GM23248 (cell line): ENCODE data around the gene LDB2. TPM values are rescaled to one million over a fixed set of nuclear protein-coding genes. Genes with fewer than 3 reads are reported as not detected.

Experiments
- DNase-seq: peaks from one replicate; pipeline ENCODE4 v3.0.0-alpha.2; 2015
- H2AFZ ChIP-seq: fragments of 200-600 bp; sonication (generic); 2 replicates; pipeline ENCODE4 v1.6.1; 2016; ENCODE audit warnings: antibody characterized with exemption
- H3F3A ChIP-seq: fragments of 200-600 bp; sonication (generic); 2 replicates; pipeline ENCODE4 v1.6.1; 2016; ENCODE audit warnings: mild to moderate bottlenecking, antibody characterized with exemption, mixed run types; ENCODE audit not compliant: insufficient read depth
- H3K27ac ChIP-seq: fragments of 200-600 bp; sonication (generic); 2 replicates; pipeline ENCODE4 v1.5.1; 2016; ENCODE audit warnings: mild to moderate bottlenecking
- H3K27me3 ChIP-seq: fragments of 200-600 bp; sonication (generic); replicated peaks from 2 replicates; pipeline ENCODE4 v1.6.1; 2016; ENCODE audit warnings: mild to moderate bottlenecking; ENCODE audit not compliant: insufficient read depth
- H3K36me3 ChIP-seq: fragments of 200-600 bp; sonication (generic); 2 replicates; pipeline ENCODE4 v1.6.1; 2016; ENCODE audit warnings: low read depth, mild to moderate bottlenecking
- H3K4me1 ChIP-seq: fragments of 200-600 bp; sonication (generic); 2 replicates; pipeline ENCODE4 v1.6.1; 2016; ENCODE audit warnings: mild to moderate bottlenecking; ENCODE audit not compliant: insufficient read depth
- H3K4me2 ChIP-seq: fragments of 200-600 bp; sonication (generic); one replicate; pipeline ENCODE4 v1.6.1; 2016; ENCODE audit warnings: mild to moderate bottlenecking; ENCODE audit not compliant: unreplicated experiment
- H3K4me3 ChIP-seq: fragments of 200-600 bp; sonication (generic); 2 replicates; pipeline ENCODE4 v1.5.1; 2016; ENCODE audit warnings: mild to moderate bottlenecking
- H3K79me2 ChIP-seq: fragments of 200-600 bp; sonication (generic); 2 replicates; pipeline ENCODE4 v1.6.1; 2016; ENCODE audit warnings: mild to moderate bottlenecking; ENCODE audit not compliant: insufficient read depth
- H3K9ac ChIP-seq: fragments of 200-600 bp; sonication (generic); 2 replicates; pipeline ENCODE4 v1.6.1; 2016; ENCODE audit warnings: mild to moderate bottlenecking
- H3K9me2 ChIP-seq: fragments of 200-600 bp; sonication (generic); 2 replicates; pipeline ENCODE4 v1.6.1; 2016; ENCODE audit warnings: mixed run types, mild to moderate bottlenecking, moderate library complexity; ENCODE audit not compliant: insufficient read depth
- H3K9me3 ChIP-seq: fragments of 200-600 bp; sonication (generic); one replicate; pipeline ENCODE4 v1.6.1; 2017; ENCODE audit warnings: low read depth
- H4K20me1 ChIP-seq: fragments of 200-600 bp; sonication (generic); 2 replicates; pipeline ENCODE4 v1.6.0; 2016; ENCODE audit not compliant: insufficient read depth
- EZH2 ChIP-seq: fragments of 200-600 bp; sonication (generic); IDR thresholded peaks from 2 replicates; pipeline ENCODE4 v1.6.1; 2018; ENCODE audit warnings: antibody characterized with exemption, mild to moderate bottlenecking; ENCODE audit not compliant: insufficient read depth, poor library complexity, severe bottlenecking
- EZH2phosphoT487 ChIP-seq: fragments of 200-600 bp; sonication (generic); IDR thresholded peaks from 2 replicates; pipeline ENCODE4 v1.6.1; 2018; ENCODE audit warnings: antibody characterized with exemption, moderate library complexity, mild to moderate bottlenecking, low read depth; ENCODE audit not compliant: insufficient read depth
- WGBS, 2 experiments: methylation state at CpG; one replicate each; pipeline ENCODE4 v1.1.6; 2015 to 2017; ENCODE audit warnings: low lambda C conversion rate in 2 of 2, low coverage in 1 of 2; ENCODE audit errors: missing lambda C conversion rate in 2 of 2; 5-methylcytosine and 5-hydroxymethylcytosine counted together
- in situ Hi-C: fragments of 300-500 bp; cut with MboI; formaldehyde crosslinking; loops from 2 replicates; pipeline ENCODE4 v1.15.0; 2020
- polyA plus RNA-seq: library from polyadenylated mRNA; unstranded; fragments of >200 nt; fragmentation: Nextera tagmentation; extraction: Ambion mirVana; gene quantifications from 2 replicates; pipeline ENCODE4 v1.2.1, GENCODE V29; 2016
- total RNA-seq: library from RNA; depleted of rRNA; stranded (reverse); fragments of >200 nt; shearing (Covaris generic); gene quantifications from 2 replicates; pipeline ENCODE4 v1.2.3, GENCODE V29; 2014

LDB2 gene
- total and polyA plus RNA-seq, 2 experiments from 2014 or later, result 52.8 to 76.6 TPM

- Histone ChIP-seq H3K4me3 (no peak overlapping the region), H4K20me1 (no peaks in the 10 kb centered on the region), H3K36me3 (no peaks in the 10 kb centered on the region), H3K9me3 (no peaks in the 10 kb centered on the region), H3K27me3 (no peaks in the 10 kb centered on the region), H3F3A (peaks cover 31% of the 10 kb centered on the region), H2AFZ (no peak overlapping the region), H3K9me2 (no peaks in the 10 kb centered on the region), H3K27ac (peak overlapping the region; percentile 60), H3K4me2 (no peak overlapping the region), H3K4me1 (peaks cover 28% of the 10 kb centered on the region), H3K9ac (no peak overlapping the region), H3K79me2 (peaks cover 85% of the 10 kb centered on the region)
- peak; percentile 97 for DNase-seq
- in situ Hi-C loops, result no loop called here
- TF ChIP-seq EZH2phosphoT487, result no peak
- no peak for TF ChIP-seq EZH2
- WGBS, 2 experiments, result 53 to 57% methylated on average over 1 of the region's 1 CpG
Measured at GRCh38 chr4:16860516-16860915, 37.9 kb downstream of the LDB2 start.

GRCh38 chr4:16859031-16859430, 39.4 kb downstream of the LDB2 start:
- Histone ChIP-seq H3K27ac (no peak overlapping the region), H3K4me1 (peaks cover 23% of the 10 kb centered on the region), H3K79me2 (peaks cover 86% of the 10 kb centered on the region), H3K36me3 (no peaks in the 10 kb centered on the region), H3K4me3 (no peak overlapping the region), H4K20me1 (no peaks in the 10 kb centered on the region), H3K9me2 (no peaks in the 10 kb centered on the region), H3K4me2 (no peak overlapping the region), H3K27me3 (no peaks in the 10 kb centered on the region), H3K9me3 (no peaks in the 10 kb centered on the region), H3K9ac (no peak overlapping the region), H3F3A (peaks cover 31% of the 10 kb centered on the region), H2AFZ (no peak overlapping the region)
- TF ChIP-seq EZH2 (no peak), EZH2phosphoT487 (no peak)
- in situ Hi-C loops, result no loop called here
- 84 to 85% methylated on average over 4 of the region's 4 CpGs for WGBS, 2 experiments
- DNase-seq, result peak; percentile 20

- TF ChIP-seq EZH2phosphoT487 (no peak), EZH2 (no peak)
- no peak overlapping the region for H3K4me3 ChIP-seq
- peaks cover 31% of the 10 kb centered on the region for H3F3A ChIP-seq
- H3K9ac ChIP-seq, result no peak overlapping the region
- H3K4me2 ChIP-seq, result no peak overlapping the region
- peaks cover 87% of the 10 kb centered on the region for H3K79me2 ChIP-seq
- H3K27me3 ChIP-seq, result no peaks in the 10 kb centered on the region
- no peak overlapping the region for H3K27ac ChIP-seq
- in situ Hi-C loops, result no loop called here
- no peaks in the 10 kb centered on the region for H4K20me1 ChIP-seq
- H3K9me3 ChIP-seq, result no peaks in the 10 kb centered on the region
- H3K9me2 ChIP-seq, result no peaks in the 10 kb centered on the region
- H3K4me1 ChIP-seq, result peaks cover 22% of the 10 kb centered on the region
- no peak overlapping the region for H2AFZ ChIP-seq
- peak; percentile 32 for DNase-seq
- 72 to 76% methylated on average over 9 of the region's 9 CpGs for WGBS, 2 experiments
- H3K36me3 ChIP-seq, result no peaks in the 10 kb centered on the region
Measured at GRCh38 chr4:16858275-16858752, 40.1 kb downstream of the LDB2 start.

- DNase-seq, result no peak
- in situ Hi-C loops, result no loop called here
- Histone ChIP-seq H3K9me2 (no peaks in the 10 kb centered on the region), H4K20me1 (no peaks in the 10 kb centered on the region), H3K4me2 (no peak overlapping the region), H3F3A (peaks cover 31% of the 10 kb centered on the region), H3K27me3 (no peaks in the 10 kb centered on the region), H3K9me3 (no peaks in the 10 kb centered on the region), H3K79me2 (peaks cover 88% of the 10 kb centered on the region), H2AFZ (no peak overlapping the region), H3K27ac (no peak overlapping the region), H3K9ac (no peak overlapping the region), H3K36me3 (no peaks in the 10 kb centered on the region), H3K4me1 (peaks cover 27% of the 10 kb centered on the region), H3K4me3 (no peak overlapping the region)
- TF ChIP-seq EZH2, result no peak
- no peak for TF ChIP-seq EZH2phosphoT487
- WGBS, 2 experiments, result 97 to 99% methylated on average over 5 of the region's 5 CpGs
Measured at GRCh38 chr4:16857425-16857824, 41.0 kb downstream of the LDB2 start.

- Histone ChIP-seq H4K20me1 (no peaks in the 10 kb centered on the region), H3K4me2 (no peak overlapping the region), H3K27ac (no peak overlapping the region), H2AFZ (no peak overlapping the region), H3K4me3 (no peak overlapping the region), H3K9me2 (no peaks in the 10 kb centered on the region), H3K36me3 (no peaks in the 10 kb centered on the region), H3K79me2 (peaks cover 99% of the 10 kb centered on the region), H3K27me3 (no peaks in the 10 kb centered on the region), H3K9me3 (no peaks in the 10 kb centered on the region), H3K4me1 (peaks cover 14% of the 10 kb centered on the region), H3K9ac (no peak overlapping the region), H3F3A (peaks cover 12% of the 10 kb centered on the region)
- 99 to 100% methylated on average over 2 of the region's 2 CpGs for WGBS, 2 experiments
- TF ChIP-seq EZH2phosphoT487 (no peak), EZH2 (no peak)
- DNase-seq, result no peak
- in situ Hi-C loops, result no loop called here
Measured at GRCh38 chr4:16853640-16854039, 44.8 kb downstream of the LDB2 start.
